HG03280 (cell line): ENCODE results near the gene LRCOL1.

Experiments
- ATAC-seq: cut with Tn5 transposase; IDR thresholded peaks from one replicate; pipeline ENCODE4 v1.9.1; 2021; ENCODE audit warnings: mild to moderate bottlenecking, moderate library complexity; ENCODE audit not compliant: unreplicated experiment

LRCOL1 gene

DNA sequence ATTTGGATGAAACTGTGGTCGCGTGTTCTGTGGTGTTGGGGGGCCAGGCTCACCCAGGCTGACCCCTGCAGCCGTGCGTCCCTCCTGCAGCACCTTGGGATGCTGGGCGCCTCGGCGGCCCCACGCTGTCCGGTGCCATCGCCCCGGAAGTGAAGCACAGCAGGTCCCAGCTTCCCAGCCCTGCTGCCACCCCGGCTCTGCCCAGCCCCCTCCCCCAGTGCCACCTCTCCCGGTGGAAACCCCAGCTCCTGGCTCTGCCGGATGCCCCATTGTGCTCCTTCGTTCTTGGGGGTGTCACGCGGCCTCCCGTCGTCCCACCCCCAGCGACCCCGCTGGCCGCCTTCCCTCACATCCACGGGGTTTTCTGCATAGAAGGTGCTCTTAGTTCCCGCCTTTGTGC lies 25.2 kb downstream of the LRCOL1 start:
- ATAC-seq, result no peak

DNA sequence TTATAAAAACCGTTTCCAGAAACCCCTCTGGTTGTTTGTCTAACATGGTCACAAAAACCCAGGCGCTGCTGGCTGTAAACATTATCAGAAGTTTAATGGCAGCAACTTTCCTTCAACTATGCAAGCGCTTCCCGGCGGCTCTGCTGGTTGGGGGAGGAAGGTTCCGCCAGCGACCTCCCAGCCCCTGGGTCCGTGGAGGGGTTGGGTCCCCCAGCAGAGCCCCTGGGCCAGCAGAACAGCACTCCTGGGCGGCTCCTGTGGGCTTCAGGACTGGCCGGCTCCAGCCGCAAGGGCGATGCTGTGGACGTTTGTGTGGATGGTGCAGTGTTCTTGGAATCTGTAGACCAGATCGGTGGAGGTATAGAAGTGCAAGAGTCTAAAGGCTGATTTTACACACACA lies 26.0 kb downstream of the LRCOL1 start:
- ATAC-seq, result no peak

DNA sequence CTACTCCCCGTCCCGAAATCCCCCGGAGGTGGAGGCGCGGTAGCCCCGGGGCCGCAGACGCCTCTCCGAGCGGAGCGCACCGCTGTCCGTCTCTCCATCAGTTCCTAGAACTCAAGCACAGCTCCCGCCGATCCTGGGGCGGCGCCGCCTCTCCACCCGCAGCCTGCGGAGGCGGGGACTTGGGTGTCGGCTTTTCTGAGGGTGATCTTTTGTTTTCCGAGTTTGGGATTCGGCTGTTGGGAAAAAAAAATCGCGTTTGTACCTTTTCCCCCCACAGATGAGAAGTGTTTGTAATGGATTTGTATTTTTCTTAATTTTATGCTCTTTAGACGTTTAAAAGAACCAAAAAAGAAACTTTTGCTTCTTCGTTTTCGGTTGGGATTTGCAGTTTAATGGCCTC lies 26.6 kb downstream of the LRCOL1 start:
- no peak for ATAC-seq

- ATAC-seq, result no peak
Observed at GRCh38 chr12:132583411-132583710, 27.0 kb downstream of the LRCOL1 start.

DNA sequence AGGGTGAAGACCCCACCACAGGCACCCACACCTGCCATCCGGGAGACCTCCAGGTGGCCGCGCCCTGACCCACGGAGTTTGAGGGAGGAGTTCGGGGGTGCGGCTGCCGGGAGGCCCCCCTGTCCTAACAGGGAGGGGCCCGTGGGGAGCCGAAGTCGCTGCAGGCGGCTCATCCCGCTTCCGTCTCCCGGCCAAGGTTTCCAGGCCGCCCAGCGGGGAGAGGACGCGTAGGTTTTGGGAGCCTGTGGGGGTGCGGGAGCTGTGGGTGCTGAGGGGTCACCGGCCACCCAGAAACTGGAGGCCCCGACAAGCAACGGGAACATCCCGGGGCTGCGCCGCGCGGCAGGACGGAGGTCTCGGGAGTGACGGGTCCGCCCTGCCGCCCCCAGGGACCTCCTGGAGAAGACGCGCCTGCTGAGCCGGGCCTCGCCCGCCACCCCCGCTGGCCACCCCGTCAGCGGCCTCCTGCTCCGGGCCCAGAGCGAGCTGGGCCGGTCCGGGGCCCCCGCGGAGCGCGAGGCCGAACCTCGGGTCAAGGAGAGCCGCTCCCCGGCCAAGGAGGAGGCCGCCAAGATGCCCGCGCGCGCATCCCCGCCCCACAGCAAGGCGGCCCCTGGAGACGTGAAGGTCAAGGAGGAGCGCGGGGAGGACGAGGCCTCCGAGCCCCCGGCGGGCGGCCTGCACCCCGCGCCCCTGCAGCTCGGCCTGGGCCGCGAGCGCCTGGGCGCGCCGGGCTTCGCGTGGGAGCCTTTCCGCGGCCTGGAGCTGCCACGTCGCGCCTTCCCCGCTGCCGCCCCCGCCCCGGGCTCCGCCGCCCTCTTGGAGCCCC lies 27.6 kb downstream of the LRCOL1 start:
- ATAC-seq, result no peak

GRCh38 chr12:132582058-132582420 lies 28.3 kb downstream of the LRCOL1 start:
- ATAC-seq, result no peak

GRCh38 chr12:132581348-132582057 lies 28.9 kb downstream of the LRCOL1 start:
- no peak for ATAC-seq

- no peak for ATAC-seq
Observed at GRCh38 chr12:132580701-132581292, 29.6 kb downstream of the LRCOL1 start.

- no peak for ATAC-seq
Observed at GRCh38 chr12:132579744-132580143, 30.6 kb downstream of the LRCOL1 start.

- no peak for ATAC-seq
Observed at GRCh38 chr12:132578826-132579225, 31.6 kb downstream of the LRCOL1 start.

DNA sequence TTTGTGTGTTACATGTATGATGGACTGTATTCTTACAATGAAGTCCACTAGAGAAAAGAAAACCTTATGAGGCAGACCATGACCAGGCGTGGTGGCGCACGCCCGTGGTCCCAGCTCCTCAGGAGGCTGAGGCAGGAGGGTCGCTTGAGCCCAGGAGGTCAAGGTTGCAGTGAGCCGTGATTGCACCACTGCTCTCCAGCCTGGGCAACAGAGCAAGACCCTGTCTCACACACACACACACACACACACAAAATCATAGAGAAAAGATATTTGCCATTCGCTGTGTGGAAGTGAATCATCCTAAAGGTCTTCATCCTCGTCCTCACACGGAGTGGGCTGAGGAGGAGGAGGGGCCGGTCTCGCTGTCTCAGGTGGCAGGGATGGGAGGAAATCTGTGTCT lies 32.3 kb downstream of the LRCOL1 start:
- no peak for ATAC-seq

GRCh38 chr12:132577191-132577920 lies 33.0 kb downstream of the LRCOL1 start:
- ATAC-seq, result no peak

- no peak for ATAC-seq
Observed at GRCh38 chr12:132576701-132577100, 33.7 kb downstream of the LRCOL1 start.

DNA sequence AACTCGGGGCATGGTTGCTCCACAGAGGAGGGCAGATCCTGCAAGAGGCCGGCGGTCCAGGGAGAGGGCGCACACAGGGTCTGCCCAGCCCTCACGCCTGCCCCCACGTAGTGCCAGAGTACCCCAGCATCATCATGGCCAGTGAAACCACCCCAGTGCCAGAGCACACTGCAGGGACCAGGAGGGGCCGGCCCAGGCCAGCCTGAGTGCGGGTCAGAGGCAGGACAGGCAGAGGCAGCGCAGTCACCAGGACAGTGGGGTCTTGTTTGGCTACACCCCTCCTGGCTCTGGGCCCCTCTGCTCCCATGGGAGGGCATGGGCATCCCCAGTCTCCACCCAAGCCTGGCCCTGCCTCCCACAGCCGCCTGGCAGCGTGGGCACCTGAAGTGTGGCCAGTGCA lies 34.7 kb downstream of the LRCOL1 start:
- no peak for ATAC-seq

DNA sequence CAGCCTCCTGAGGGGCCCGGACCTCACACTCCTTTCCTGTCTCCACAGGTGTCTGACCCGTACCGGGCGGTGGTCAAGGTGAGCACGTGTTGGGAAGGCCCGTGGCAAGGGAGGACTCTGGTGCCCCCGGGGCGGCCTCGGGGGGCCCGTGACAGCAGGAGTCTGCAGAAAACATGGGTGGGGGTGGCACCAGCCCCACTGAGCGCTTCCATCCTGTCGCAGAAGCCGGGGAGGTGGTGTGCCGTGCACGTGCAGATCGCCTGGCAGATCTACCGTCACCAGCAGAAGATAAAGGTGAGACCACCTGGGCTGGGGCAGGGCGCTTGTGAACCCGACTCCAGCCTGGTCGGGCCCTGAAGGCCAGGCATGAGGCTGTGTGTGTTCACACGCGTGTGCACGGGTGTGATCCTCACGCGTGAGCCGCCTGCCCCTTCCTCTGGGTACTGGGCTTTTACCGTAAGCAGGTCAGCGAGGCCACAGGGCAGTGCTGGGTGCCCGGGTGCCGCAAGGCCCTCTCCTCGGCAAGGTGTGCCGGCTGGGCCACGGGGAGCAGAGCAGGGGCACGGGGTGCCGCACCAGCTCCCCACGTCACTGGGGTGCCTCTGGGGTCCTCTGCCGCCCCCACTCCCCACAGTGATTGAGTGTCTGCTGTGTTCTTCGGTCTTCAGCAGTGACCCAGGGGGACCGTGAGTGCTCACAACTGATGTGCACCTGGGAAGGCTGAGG lies 35.9 kb downstream of the LRCOL1 start:
- no peak for ATAC-seq

DNA sequence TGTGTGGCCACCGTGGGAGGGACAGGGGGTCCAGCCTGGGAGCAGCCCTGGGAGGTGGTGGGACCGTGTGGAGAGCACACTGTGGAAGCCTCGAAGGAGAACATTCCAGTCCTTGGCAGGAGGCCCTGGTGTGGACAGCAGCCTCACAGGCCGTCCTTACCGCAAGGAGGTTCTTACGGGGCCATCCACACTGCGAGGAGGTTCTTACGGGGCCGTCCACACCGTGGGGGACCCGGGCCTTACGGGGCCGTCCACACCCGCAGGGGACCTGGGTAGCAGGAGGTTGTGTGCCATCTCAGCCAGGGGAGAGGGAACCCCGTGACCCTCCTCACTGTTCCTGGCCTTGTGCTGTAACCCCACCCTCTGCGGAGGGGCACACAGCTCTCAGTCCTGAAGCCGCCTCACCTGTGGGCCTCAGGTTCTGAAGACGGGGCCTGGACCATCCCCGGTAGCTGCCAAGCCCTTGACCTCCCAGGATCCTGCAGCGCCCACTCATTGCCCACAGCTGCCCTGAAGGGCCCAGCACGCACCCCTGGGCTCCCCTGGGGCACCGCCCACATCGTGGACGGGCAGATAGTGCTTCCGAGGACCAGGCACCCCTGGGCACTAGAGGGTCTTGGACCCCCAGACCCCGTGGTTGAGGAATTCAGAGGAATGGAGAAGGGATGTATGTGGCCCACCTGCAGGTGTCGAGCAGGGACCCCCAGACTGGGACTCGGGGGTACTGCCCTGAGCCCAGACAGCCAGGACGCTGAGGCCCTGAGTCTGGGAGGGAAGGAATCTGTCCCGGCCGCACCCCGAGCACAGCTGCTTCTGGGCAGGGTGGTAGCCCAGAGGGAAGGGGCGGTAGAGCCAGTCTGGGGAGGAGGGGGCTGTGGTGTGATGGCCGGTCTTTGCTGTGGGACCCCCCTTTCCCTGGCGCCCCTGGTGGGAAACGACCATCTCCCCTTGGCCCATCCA lies 37.3 kb downstream of the LRCOL1 start:
- no peak for ATAC-seq

- no peak for ATAC-seq
Observed at GRCh38 chr12:132572106-132572505, 38.3 kb downstream of the LRCOL1 start.

- no peak for ATAC-seq
Observed at GRCh38 chr12:132571598-132571997, 38.8 kb downstream of the LRCOL1 start.

DNA sequence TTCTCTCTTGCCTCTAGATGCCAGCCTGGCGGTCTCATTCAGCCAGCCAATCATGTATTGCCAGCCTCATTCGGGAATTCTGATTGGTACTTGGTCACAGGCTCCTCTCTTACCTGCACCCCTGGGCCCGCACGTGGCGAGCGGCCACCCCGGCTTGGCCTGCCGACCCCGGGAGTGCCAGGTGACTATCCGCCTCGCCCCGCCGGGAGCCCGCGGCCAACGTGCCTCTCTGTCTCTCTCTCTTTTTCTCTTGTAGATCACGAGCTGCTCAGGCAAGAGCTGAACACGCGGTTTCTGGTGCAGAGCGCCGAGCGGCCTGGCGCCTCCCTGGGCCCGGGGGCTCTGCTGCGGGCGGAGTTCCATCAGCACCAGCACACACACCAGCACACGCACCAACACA lies 39.3 kb downstream of the LRCOL1 start:
- no peak for ATAC-seq

DNA sequence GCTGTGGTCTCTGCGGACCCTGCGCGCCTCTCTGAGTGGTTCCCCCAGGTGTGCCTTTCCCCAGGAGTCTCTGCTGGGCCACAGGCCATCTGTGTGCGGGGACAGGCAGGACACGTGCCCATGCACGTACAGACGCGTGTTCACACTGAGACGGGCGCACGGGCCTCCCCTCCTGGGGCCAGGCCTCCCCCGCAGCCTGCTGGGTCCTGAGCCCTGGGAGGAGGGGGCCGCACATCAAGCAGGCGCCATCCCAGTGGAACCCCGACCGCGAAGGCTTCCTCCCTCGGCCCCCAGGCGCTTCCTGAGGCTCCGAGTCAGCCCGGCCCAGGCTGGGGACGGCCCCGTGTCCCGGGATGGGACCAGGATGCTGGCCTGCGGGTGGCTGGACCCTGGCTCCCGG lies 39.7 kb downstream of the LRCOL1 start:
- no peak for ATAC-seq
